Urothelium cell line (cell line): ENCODE results near the gene NRXN2.
"Not testable (repeated sequence)": the region's sequence is repeated elsewhere in the genome, so short reads cannot be mapped to it uniquely, and the experiment has no call there.

ENCODE experiments used
- DNase-seq: peaks from one replicate; pipeline ENCODE4 v3.0.0; 2011; ENCODE audit warnings: low spot score, mixed read lengths
- FAIRE-seq: peaks from 2 replicates; lab custom pipeline; 2011; peaks lifted over from hg19 to GRCh38; lab: Jason Lieb, UNC

The NRXN2 gene

GRCh38 chr11:64677441-64678023 lies 45.5 kb downstream of the NRXN2 start:
- no peak for DNase-seq
- FAIRE-seq = no peak

DNA sequence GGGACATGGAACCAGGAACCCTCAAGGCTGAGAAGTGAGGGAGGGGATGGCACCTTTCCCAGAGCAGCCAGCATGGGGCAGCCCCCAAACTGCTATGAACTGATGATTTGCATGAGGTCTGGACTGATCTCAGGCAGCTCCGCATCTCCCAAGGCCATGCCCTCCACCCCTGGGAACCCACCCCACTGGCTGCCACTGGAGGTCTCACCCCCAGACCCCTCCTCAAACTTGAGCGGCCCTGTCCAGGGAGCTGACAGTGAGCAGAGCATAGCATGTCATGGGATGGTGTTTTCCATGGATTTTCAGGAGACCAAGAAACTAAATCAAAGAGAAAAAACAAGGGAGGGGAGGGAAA lies 46.8 kb downstream of the NRXN2 start:
- FAIRE-seq (no peak), DNase-seq (no peak)

GRCh38 chr11:64675450-64676260 lies 47.3 kb downstream of the NRXN2 start:
- FAIRE-seq (peak; percentile 85), DNase-seq (peak; percentile 88)

GRCh38 chr11:64674774-64675173 lies 48.2 kb downstream of the NRXN2 start:
- DNase-seq (no peak), FAIRE-seq (no peak)

- DNase-seq (no peak), FAIRE-seq (no peak)
Observed at GRCh38 chr11:64673279-64673678, 49.7 kb downstream of the NRXN2 start.

GRCh38 chr11:64672875-64673274 lies 50.1 kb downstream of the NRXN2 start:
- FAIRE-seq (no peak), DNase-seq (no peak)

- FAIRE-seq = no peak
- DNase-seq = no peak
Observed at GRCh38 chr11:64670975-64671374, 52.0 kb downstream of the NRXN2 start.

DNA sequence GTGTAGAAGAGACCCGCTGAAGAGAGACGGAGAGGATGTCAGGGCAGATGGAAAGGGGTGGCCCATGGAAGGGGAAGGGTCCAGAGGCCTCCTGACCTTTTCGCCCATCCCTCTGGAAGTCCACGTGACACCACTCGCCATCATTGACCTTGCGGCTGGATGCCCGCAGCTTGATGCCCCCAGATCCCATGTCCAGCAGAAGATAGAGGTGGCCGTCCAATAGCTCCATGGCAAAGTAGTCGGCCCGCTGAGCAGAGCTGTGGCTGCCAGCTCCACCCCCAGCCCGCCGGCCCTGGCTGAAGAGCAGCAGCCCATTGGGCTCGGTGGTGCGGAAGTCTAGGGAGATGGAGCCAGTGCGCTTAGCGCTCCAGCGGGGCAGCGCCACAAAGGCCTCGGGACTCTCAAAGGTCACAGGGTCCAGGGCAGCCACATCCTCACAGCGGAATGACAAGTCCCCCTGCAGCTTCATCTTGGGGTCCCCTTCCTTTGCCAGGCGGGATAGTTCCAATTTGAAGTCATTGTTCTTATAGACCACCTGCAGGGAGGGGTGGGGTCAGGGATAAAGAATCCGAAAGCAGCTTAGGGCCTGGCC lies 55.7 kb downstream of the NRXN2 start:
- FAIRE-seq (no peak), DNase-seq (no peak)

DNA sequence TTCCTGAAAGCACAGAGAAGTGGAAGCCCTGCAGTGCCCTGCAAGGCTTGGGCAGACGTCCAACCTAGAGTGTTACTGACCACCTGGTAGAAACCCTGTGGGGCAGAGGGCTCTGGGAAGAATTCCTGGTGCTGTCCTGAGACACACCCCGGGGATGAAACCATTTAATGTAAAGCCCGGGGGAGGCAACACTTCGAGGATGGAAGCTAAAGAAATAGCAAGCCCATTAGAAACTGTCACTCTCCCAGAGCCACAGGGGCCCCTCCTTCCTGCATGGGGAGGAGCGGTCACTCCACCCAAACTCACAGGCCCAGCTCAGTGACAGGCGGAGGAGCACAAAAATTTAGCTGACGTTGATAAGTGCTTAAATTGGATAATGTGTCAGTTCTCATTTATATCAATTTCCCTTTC lies 57.6 kb downstream of the NRXN2 start:
- FAIRE-seq (no peak), DNase-seq (no peak)

DNA sequence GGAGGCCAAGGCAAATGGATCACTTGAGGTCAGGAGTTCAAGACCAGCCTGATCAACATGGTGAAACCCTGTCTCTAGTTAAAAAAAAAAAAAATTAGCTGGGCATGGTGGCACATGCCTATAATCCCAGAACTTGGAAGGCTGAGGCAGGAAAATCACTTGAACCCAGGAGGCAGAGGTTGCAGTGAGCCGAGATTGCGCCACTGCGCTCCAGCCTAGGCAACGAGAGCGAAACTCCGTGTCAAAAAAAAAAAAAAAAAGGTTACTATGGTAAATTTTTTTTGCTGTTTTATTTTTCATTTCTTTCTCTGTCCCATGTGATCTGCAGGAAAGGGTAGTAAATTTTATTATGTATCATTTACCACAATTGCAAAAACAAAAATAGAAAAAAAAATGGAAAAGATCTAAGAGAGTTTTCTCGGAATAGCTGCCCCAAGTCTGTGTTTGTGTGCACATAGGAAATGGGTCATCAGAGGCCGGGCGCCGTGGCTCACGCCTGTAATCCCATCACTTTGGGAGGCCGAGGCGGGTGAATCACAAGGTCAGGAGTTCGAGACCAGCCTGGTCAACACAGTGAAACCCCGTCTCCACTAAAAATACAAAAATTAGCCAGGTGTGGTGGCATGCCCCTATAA lies 58.6 kb downstream of the NRXN2 start:
- DNase-seq, FAIRE-seq: not testable (repeated sequence)

GRCh38 chr11:64663656-64664055 lies 59.3 kb downstream of the NRXN2 start:
- FAIRE-seq (no peak), DNase-seq (no peak)

DNA sequence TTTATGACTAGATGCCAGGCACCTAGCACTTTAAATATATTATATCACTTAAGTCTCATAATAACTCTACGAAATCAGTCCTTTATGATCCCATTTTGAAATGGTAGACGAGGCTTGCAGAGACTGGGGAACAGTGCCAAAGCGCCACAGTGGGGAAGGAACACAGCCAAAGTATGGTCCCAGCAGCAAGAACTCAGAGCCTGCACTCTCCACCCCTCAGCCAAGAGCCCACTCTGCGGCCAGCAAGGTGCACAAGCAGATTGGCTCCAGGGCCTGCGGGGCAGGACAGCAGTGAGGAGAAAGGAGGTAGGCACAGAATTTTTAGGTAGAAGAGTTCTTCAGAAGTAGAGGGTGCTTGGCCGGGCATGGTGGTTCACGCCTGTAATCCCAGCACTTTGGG lies 61.4 kb downstream of the NRXN2 start:
- FAIRE-seq = no peak

GRCh38 chr11:64661146-64661545 lies 61.9 kb downstream of the NRXN2 start:
- FAIRE-seq (no peak), DNase-seq (peak; percentile 76)

More for the DNA sequence above, 61.4 kb downstream of the NRXN2 start:
- DNase-seq = no peak

DNA sequence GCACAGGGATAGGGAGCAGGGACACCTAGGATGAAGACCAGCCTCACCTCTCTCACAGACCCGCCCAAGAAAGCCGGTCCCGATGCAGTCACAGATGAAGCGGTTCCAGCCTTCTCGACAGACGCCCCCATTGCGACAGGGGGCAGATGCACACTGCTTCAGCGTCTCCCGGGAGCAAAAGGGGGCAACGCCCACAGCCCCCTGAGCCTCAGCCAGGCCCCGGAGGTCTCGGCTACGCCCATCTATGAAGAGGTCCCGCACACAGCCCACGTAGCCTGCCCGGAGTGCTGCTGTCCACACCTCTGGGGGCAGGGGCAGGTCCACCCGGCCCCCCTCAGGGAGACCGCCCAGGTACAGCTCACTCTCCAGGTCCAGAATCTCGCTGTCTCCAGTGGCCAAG lies 62.3 kb downstream of the NRXN2 start:
- no peak for FAIRE-seq
- DNase-seq = no peak

GRCh38 chr11:64660205-64660604 lies 62.8 kb downstream of the NRXN2 start:
- DNase-seq (no peak), FAIRE-seq (no peak)

GRCh38 chr11:64659417-64660144 lies 63.4 kb downstream of the NRXN2 start:
- FAIRE-seq = peak; percentile 42
- DNase-seq = peak; percentile 69

- FAIRE-seq = no peak
- no peak for DNase-seq
Observed at GRCh38 chr11:64658265-64658664, 64.7 kb downstream of the NRXN2 start.

DNA sequence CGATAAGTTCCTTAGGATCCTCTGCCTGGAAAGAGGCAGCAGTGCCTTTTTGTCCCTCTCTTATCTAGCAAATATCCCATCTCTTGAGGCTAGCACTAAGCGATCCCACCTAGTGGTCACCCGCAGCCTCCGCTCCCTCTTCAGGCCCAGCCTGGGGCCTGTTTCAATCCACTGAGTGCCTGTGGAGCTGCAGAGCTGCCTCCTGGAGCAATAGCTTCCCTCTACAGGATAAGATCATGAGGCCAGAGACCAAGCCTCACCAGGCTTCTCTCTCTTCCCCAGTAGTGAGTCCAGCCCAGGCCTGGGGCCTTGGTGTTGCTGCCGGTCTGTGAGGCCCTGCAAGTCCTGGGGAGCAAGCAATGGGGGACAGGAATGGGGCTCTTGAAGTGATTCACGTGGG lies 66.1 kb downstream of the NRXN2 start:
- FAIRE-seq (no peak), DNase-seq (no peak)

GRCh38 chr11:64655941-64656601 lies 66.9 kb downstream of the NRXN2 start:
- no peak for DNase-seq
- FAIRE-seq = no peak

- no peak for DNase-seq
- FAIRE-seq = no peak
Observed at GRCh38 chr11:64654958-64655541, 67.9 kb downstream of the NRXN2 start.
